GM21360 (cell line): Measurements from ENCODE around the gene ZNF385B.

Experiments
- ATAC-seq: cut with Tn5 transposase; IDR thresholded peaks from one replicate; pipeline ENCODE4 v1.9.1; 2021; ENCODE audit warnings: mild to moderate bottlenecking, moderate library complexity; ENCODE audit not compliant: unreplicated experiment

Gene ZNF385B

GRCh38 chr2:179454443-179455171, 406.8 kb downstream of the ZNF385B start:
- no peak for ATAC-seq

- no peak for ATAC-seq
Measured at GRCh38 chr2:179449010-179449409, 412.4 kb downstream of the ZNF385B start.

GRCh38 chr2:179447839-179448447, 413.5 kb downstream of the ZNF385B start:
- no peak for ATAC-seq

DNA sequence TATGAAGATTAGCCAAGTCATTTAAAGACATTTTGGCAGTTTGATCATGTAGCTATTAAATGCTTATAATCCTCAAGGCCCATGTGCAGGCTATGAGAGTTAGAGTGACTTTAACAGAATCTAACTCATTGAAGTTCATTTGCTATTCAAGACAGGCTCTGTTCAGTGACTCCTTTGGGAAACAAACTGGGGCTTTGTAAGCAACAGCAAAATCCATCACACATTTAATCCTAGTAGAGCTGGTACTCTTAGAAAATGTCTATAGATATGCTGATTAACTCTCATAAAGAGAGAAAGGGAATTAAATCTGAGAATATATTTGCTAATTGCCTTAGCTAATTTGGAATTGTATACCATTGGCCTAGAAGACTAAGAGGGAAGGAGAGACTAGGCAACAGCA, 414.0 kb downstream of the ZNF385B start:
- no peak for ATAC-seq

- ATAC-seq: no peak
Measured at GRCh38 chr2:179446476-179447141, 414.8 kb downstream of the ZNF385B start.

DNA sequence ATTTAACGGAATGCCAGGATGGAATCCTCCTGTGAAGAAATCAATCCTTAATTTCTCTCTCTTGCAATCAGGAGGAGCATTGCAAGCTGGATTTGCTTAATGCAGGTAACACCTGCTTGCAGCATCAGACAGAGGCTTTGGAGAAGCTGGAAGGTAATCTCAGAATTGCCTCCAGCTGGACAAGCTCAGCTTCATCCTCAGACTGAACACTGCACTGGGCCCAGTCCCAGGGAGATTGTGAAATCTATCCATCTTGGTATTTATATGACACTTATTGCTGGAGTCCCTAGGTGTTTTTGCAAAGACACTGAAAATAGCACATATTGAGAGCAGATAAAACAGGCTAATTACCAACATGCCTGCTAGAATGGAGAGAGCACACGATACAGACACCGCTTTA, 417.4 kb downstream of the ZNF385B start:
- ATAC-seq: no peak

DNA sequence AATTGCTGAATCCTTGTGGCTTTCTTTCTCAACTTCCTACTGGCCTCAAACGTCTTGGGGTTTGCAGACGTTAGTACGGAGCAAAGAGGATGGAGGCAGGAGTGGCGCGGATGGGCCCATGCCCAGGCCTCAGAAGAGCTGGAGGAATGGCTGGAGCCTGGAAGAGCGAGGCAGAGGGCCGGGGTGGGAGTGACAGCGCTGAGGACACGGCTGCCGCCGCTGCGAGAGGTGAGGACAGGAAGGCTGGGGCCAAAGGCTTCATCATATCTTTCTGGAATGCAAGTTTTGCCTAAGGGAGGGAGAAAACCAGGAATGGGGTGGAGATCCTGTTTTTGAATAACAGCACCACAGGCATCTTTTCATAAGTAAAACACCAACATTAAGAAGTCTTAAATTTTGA, 418.2 kb downstream of the ZNF385B start:
- ATAC-seq: no peak

GRCh38 chr2:179442206-179442605, 419.2 kb downstream of the ZNF385B start:
- ATAC-seq: no peak

GRCh38 chr2:179441551-179441950, 419.9 kb downstream of the ZNF385B start:
- no peak for ATAC-seq

DNA sequence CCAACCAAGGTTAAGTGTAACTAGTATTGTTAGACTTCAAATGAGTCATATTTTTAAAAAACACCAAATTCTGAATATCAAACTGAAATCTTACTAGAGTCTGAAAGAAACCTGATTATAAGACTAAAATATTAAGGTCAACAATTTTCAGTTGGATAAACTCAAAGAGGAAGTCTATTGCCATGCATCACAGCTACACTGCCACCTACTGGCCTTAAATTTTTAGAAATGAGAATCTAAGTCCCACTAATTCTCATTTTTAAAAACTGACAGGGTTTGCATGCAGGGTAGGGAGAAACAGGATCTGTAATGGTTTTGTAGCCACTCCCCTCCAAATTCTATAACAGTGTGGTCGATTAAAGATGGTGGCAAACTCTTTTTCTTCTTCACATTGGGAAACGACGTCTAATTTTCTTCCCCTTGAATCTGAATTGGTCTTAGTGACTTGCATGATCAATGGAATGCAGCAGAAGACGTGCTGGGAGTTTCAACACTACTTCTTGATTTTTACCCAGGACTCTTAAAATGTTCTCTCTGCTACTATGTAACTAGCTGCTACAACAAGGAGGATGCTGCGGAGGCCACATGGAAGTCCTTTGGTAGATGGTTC, 420.7 kb downstream of the ZNF385B start:
- ATAC-seq: no peak

GRCh38 chr2:179438654-179439053, 422.8 kb downstream of the ZNF385B start:
- ATAC-seq: no peak

DNA sequence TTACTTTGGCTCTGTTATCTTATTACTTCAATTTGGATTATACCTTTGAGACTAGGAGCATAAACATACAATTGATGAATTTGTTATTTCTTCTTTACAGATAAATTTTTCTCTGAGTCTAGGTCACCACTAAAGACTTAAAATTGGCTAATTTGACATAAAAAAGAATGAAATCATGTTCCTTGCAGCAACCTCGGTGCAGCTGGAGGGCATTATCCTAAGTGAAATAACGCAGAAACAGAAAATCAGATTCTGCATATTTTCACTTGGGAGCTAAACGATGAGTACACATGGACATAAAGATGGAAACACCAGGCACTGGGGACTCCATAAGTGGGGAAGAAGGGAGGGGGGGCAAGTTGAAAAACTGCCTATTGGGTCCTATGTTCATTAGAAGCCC, 424.0 kb downstream of the ZNF385B start:
- no peak for ATAC-seq

- ATAC-seq: no peak
Measured at GRCh38 chr2:179435566-179435965, 425.8 kb downstream of the ZNF385B start.

DNA sequence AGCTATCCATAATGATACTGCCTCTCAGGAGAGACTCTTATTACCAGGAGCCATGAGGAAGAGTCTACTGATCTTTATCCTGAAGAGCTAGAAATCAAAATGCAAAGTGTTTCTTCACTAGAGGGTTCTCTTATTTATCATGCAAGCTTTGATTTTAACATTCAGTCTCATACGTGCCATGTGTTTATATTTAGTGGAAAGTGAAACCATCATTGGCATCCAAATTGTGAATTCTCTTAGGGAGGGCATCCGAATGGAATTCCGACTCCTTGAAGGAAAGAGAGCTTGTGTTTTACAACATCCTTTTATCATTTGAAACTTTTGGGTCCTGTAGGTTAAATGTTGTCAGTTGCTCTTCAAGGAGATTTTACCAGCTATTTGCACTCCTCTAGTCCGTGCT, 426.4 kb downstream of the ZNF385B start:
- no peak for ATAC-seq

- no peak for ATAC-seq
Measured at GRCh38 chr2:179434357-179434756, 427.1 kb downstream of the ZNF385B start.

GRCh38 chr2:179432751-179433150, 428.7 kb downstream of the ZNF385B start:
- ATAC-seq: no peak

GRCh38 chr2:179429597-179429996, 431.8 kb downstream of the ZNF385B start:
- no peak for ATAC-seq

DNA sequence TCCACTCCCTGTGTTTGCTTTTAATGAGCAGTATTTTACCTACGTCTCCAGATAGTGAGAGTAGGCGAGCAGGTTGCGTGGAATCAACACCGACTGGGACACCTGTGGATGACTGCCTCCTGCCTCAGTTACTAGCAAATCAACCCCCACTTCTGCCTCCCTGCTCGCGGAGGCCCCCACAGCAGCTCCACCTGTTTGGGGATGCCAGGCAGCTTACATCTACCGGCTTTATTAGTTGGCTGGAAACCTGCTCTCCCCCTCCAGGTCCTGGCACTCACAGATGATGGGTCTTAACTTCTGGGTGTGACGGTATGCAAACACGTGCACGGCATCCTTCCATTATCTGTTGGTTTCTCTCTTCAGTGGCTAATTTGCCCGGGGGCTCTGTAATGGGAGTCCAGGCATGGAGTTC, 432.3 kb downstream of the ZNF385B start:
- no peak for ATAC-seq

GRCh38 chr2:179428649-179429048, 432.8 kb downstream of the ZNF385B start:
- ATAC-seq: no peak

GRCh38 chr2:179427065-179427464, 434.3 kb downstream of the ZNF385B start:
- no peak for ATAC-seq

- no peak for ATAC-seq
Measured at GRCh38 chr2:179424571-179424970, 436.8 kb downstream of the ZNF385B start.
